GM18511 (cell line): ENCODE measurements around the gene RNF208.

Experiments
- ATAC-seq: cut with Tn5 transposase; IDR thresholded peaks from one replicate; pipeline ENCODE4 v1.9.1; 2021; ENCODE audit warnings: mild to moderate bottlenecking, moderate library complexity; ENCODE audit not compliant: unreplicated experiment

Gene RNF208

DNA sequence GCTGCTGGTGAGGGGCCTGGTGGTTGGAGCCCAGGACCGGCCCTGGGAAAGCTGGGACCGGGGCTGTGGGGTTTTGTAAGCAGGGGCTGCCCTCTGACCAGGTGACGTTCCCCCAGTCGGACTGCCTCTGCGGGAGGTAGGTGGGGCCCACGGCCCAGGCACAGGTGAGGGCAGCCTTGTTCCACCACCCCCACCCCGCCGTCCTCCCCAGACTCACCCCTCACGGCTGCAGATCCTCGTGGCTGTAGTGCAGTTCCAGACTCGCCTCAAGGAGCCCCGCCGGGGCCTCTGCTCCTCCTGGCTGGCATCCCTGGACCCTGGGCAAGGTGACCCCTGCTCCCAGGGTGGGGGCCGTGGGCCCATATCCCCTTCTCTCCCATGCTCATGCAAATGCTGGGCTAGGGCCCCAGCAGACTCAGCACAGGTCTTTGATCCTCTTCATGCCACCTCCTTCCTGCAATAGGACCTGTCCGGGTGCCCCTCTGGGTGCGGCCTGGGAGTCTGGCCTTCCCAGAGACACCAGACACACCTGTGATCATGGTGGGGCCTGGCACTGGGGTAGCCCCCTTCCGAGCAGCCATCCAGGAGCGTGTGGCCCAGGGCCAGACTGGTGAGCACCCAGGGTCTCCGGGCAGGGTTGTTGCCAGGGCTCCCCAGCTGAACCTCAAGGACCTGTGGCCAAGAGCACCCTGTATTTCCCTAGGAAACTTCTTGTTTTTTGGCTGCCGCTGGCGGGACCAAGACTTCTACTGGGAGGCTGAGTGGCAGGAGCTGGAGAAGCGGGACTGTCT lies 6.6 kb downstream of the RNF208 start:
- ATAC-seq = no peak

DNA sequence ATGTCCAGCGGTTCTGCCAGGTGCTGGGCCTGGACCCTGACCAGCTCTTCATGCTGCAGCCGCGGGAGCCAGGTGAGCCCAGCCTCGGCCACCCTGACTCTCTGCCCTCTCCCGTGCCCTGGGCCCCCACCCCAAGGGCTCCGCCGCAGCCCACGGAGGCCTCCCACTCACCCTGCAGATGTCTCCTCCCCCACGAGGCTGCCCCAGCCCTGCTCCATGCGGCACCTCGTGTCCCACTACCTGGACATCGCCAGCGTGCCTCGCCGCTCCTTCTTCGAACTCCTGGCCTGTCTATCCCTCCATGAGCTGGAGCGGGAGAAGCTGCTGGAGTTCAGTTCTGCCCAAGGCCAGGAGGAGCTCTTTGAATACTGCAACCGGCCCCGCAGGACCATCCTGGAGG lies 7.4 kb downstream of the RNF208 start:
- ATAC-seq = no peak

DNA sequence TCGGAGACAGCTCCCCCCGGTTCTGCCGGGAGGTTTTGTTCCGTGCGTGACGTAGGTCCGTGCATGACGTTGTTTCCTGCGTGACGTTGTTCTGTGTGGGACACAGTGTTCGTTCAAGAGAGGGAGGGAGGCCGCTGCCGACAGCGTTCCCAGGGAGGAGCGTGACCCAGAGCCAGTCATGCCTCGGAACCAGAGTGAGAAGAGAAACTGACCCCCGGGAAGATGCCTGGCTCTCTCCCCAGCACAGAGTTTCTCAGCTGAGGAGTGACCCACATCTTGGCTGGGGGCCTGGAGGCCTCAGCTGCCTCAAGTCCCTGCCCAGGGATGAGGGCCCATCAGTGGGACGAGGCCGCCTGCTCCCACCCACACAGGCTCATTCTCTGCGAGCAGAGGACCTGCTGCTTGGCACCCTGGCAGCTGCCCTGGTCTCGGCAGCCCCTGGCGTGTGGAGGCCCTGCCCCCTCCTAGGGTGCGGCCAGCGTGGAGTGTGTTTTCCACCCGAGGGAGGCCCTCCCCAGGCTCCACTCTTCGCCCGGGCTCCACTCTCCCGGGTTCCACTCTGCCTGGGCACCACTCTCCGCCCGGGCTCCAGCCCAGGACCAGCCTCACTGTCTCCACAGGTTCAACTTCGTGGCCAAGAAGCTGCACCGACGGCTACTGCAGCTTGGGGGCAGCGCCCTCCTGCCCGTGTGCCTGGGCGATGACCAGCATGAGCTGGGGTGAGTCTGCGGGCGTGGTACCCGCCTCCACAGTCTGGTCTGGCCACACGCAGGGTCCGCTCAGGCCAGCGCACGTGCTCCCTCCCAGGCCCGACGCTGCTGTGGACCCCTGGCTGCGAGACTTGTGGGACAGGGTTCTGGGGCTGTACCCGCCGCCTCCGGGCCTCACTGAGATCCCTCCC lies 8.6 kb downstream of the RNF208 start:
- ATAC-seq = no peak

DNA sequence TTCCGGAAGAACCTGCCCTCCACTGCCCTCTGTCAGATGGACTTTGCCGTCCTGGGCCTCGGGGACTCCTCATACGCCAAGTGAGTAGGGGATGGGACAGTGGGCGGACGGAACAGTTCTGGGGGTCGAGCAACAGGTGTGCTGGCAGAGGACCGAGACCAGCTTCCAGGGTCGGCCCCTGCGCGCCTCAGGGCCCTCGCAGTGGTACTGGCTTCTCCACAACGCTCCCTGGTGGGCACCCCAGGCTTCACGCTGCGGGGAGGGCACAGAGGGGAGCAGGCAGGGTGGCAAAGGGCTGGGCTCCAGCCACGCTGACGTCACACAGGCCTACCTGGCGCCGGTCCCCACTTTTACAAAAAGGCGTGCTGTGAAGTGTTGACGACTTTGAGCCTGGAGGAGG lies 9.5 kb downstream of the RNF208 start:
- no peak for ATAC-seq

DNA sequence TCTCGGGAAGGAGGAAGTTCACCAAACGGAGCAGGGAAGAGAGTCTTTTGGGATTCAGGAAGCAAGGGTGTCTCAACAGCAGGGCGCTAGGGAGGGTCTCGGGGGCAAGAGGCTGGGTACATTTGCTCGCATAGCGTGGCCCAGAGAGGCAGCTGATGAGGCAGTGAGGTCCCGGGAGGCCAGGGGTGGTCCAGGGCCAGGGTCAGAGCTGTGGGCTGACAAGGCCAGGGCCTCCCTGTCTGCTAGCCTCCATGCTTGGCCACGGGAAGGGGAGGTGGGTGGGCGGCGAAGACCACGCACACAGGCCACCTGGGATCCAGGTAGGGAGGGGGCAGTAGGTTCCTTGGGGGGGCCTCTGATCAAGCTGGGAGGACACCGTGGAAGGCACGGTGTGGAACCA lies 10.5 kb downstream of the RNF208 start:
- no peak for ATAC-seq

DNA sequence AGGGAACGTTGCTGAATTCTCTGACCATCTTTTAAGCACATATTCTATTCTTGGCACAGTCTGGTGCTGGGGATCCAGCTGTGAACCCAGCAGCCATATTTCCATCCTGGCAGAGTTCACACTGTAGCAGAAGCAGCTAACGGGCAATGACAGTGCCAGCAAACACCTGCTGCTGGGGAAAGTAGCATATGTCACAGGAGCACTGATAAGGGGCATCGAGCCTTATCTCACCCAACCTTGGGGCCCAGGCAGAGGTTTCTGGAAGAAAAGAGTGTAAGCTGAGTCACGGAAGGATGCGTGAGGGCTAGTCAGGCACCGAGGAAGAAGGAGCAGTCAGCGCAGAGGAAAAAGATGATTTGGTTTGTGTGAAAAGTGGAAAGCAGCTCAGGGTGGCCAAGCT lies 15.4 kb downstream of the RNF208 start:
- no peak for ATAC-seq

DNA sequence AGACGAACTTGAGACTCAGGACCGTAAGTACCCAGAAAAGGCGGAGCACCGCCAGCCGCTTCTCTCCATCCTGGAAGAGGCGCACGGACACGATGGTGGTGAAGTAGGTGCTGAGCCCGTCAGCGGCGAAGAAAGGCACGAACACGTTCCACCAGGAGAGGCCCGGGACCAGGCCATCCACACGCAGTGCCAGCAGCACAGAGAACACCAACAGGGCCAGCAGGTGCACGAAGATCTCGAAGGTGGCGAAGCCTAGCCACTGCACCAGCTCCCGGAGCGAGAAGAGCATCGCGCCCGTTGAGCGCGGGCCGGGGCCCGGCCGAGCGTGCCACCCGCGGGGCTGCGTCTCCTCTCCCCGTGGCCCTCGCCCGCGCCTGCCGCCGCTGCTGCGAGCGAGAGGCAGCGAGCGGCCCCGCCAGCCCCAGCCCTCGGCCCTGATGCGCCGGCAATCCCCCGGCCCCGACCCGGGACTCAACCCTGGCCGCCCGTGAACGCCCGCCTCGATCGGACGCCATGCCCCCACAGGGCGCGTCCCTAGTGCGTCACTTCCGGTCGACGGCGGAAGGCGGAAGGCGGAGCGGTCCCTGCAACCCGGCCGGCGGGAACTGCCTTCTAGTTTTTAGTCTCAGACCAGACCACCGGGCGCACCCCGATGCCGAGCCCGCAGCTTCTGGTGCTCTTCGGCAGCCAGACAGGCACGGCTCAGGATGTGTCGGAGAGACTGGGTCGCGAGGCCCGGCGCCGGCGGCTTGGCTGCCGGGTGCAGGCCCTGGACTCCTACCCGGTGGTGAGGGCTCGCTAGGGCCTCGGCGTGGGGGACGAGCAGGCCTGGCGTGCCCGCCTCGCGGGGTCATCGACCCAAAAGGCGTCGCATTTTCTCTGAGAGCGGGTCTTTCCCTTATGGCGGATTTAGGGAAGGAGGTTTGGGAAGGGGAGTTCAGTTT lies 16.6 kb downstream of the RNF208 start, which contains the start of the genes NDOR1 and TMEM203:
NDOR1 (plus strand) TSS at position 575 of the 944 bp plus-strand sequence; CDS start at position 653, 78 bp downstream.
TMEM203 (minus strand) TSS at position 523 of the 944 bp plus-strand sequence; CDS start at position 289, 234 bp downstream.
- peak; percentile 47 for ATAC-seq

DNA sequence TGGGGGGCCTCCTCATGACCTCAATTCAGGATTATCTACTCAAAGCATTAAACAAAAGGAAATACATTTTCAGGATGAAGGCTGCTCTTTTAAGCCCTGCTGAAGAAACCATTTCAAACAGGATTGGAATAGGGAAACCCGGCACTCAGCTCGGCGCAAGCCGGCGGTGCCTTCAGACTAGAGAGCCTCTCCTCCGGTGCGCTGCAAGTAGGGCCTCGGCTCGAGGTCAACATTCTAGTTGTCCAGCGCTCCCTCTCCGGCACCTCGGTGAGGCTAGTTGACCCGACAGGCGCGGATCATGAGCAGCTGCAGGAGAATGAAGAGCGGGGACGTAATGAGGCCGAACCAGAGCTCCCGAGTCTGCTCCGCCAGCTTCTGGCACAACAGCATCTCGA lies 17.3 kb downstream of the RNF208 start:
- no peak for ATAC-seq

DNA sequence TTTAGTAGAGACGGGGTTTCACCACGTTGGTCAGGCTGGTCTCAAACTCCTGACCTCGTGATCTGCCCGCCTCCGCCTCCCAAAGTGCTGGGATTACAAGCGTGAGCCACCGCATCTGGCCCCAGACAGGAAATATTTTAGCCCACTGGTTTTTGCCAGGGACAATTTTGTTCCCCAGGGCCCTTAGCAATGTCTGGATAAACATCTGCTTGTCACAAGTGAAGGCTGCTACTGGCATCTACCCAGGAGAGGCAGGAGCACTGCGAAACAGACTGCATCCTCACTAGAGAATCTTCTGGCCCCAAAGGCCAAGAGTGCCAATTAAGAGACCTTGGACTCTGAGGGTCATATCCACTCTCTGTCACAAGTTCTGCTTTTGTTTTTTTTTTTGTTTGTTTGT lies 19.1 kb downstream of the RNF208 start:
- no peak for ATAC-seq

DNA sequence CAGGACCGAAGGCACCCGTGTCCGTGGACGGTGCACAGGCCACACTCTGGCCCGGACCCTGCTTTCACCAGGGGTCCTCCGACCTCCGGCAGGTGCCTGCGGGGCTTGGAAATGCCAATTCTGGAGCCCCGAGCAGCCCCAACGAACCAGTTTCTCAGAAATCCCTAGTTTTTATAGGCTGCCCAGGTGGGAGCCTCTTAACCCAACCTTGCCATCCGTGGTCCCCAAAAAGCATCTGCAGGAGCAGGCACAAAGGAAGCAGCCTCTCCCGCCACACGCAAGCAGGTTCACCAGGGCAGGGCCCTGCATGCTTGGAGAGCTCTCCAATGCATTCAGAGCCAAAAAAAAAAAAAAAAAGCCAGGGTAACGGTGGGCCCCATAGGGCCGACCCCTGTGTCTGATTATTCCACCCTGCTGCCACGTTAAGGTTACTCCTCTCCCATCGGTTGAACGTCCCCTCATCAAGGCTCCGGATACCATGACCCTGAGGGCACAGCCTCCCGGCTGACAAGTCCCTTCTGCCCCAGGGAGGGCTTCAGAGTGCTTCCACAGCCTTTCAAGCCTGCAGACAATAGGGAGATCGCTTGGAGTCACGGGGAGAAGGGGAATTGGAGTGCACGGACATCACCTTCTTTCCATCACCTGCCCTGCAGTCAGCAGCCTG lies 20.7 kb downstream of the RNF208 start:
- ATAC-seq = no peak

DNA sequence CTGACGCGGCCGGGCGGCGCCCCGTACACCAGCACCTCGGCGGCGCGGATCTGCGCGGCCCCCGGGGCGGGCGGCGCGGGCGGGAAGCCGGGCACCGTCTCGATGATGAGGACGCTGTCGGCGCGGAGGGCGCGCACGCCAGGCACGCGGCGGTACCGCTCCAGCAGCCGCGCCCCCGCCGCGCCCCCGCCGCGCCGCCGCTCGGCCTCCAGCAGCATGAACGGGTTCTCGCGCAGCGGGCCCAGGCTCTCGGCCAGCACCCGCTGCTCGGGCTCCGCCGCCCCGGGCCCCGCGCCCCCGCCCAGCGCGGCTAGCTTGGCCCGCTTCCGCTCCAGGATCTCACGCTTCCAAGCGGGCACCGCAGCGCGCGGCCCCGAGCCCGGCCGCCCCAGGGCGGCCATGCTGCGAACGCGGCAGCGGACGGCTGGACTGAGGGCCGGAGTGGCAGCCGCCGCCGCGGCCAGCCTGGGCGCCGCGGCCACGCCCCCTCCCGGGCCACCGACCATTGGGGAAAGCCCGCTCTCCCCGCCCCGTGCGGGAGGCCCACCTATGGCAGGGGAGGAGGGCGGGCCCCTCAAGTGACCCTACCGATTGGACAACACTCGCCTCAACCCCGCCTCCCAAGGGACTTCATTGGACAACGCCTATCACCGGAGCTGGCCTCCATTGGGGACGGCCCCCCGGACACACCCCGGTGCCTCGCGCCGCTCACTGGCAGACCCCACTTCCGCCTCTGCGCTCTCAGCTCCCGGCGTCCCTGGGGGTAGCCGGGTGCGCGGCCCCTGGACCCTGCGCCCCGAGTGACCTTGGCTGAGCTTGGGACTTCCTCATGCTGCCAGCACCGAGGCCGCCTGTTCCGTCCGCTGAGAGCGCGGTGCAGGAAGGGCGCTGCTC lies 21.5 kb downstream of the RNF208 start, which contains the start of gene TPRN:
TPRN (minus strand) TSS at position 431 of the 894 bp plus-strand sequence; CDS start at position 401, 30 bp downstream.
- peak; percentile 89 for ATAC-seq

DNA sequence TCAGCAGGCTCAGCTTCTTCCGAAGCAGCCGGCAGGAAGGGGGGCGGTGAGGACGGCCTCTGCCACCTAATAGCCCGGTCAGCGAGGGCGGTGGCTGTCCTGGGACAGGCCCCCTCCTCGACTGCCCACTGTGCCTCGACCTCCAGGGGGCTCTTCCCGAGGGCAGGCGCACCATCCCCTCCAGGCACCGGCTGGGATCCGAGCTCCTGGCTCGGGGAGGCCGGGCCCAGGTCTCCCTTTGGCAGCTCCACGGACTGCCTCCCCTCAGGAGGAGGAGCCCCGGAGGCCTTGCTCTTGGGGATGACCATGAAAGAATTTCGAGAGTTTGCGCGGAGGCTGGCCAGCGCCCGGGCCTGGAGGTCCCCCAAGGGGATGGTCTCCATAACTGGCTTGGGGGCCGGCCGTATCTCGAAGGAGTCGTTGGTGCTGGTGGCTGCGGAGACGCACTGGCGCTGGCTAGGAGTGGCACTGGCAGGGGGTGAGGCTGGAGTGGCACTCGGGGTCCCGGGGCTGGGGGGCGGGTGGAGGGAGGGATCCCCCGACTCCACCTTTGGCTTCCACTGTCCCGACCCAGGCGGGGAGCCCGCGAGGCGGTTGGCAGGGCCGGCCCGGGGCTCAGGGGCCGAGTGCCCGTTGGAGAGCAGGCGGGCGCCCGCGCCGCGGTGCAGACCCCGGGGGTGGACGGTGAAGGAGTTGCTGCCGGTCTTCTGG lies 22.5 kb downstream of the RNF208 start:
- no peak for ATAC-seq

DNA sequence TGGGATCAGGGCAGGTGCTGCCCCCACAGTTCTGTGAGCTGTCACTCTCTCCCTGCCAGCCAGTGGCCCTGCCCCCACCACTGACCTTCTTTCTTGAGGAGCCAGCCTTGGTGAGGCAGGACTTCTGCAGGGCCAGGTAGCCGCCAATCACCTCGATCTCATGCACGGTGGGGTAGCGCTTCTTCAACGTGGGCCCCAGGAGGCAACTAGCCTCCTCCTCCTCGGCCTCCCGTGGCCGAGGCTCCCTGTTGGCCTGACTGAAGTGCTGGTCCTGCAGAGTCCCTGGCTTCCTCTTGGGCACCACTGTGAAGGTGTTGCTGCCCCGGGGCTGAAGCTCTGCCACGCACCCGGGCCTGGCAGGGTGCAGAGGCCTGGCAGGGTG lies 23.1 kb downstream of the RNF208 start:
- no peak for ATAC-seq

DNA sequence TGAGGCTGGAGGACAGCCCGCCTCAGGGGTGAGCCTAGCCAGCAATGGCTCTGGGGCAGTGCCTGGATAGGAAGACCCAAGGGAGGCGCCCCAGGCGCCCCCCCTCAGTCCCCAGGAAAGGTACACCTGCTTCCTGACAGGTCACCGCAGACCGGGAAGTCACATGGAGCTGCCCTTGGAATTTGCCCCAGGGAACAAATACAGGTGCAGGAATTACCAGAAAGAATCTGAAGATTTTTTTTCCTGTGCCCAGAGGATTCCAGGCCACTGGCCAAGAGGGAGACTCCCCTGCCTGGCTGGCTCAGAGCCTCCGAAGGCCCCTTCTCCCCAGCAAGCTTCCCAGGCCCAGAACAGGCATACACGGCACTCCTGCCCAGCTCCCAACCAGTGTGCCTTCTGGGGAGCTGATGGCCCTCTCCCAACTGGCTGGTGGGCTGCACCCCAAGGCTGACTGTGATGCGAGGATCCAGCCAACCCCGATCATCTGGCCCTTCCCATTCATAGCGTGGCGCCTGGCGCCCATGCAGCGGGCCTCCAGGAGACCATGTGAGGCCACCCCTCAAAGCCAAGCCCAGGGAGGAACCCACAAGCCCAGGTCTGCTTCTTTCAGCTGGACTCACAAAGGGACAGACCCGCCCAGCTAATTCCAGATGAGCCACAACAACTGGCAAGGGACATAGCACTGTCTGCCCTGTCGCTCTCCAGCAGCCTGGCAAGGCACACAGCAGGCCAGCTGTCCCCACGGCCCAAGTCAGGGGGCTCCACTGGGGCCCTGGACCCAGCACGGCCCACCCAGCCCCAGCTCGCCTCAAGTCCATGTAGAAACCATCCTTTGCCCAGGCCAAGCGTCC lies 23.8 kb downstream of the RNF208 start:
- ATAC-seq = no peak

DNA sequence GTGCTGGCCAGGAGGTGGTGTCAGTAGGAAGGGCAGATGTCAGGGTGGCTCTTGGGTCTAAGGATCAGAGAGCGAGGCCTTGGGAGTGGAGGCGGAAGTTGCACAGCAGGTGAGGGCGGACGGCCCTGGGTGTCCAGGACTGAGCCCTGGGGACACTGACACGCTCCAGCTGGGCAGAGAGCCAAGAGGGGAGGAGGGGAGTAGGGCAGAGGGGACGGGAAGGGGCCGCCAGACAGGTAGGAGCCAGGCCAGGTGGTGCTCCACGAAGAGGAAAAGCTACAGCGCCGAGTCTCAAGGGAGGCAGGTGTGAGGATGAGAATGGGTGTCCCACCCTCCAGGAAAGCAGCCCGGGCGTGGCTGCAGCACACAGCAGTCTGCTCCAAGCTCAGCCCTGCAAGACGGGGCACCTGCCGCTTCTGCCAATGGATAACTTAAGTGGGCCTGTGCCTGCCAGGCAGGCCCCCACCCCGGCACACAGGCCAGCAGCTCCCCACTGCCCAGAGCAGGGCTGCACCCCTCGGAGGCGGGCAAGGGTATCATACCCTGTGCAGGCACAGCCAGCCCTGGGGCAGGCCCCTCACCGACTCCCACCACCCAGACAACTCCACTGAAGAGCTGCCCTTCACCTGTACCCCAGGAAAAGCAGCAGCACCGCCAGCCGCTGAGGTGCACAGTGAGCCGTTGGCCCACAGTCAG lies 26.4 kb downstream of the RNF208 start:
- ATAC-seq = no peak

DNA sequence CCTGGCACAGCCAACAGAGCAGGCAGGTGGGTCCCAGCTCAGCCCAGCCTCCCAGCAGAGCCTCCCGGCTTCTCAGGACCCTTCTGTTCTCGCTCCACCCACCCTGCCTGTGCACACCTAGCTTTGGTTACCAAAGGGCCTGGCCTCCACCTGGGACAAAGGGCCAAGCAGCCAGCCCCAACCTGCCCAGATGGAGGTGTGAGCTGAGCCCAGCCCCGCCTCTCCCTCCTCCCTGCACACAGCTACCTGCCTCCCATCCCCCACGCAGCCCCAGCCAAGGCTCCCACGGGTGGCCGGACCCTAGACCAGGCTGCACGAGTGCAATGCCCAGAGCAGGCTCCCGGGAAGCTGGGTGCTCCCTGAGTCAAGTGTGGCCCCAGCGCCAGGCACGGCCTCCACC lies 27.1 kb downstream of the RNF208 start:
- no peak for ATAC-seq

DNA sequence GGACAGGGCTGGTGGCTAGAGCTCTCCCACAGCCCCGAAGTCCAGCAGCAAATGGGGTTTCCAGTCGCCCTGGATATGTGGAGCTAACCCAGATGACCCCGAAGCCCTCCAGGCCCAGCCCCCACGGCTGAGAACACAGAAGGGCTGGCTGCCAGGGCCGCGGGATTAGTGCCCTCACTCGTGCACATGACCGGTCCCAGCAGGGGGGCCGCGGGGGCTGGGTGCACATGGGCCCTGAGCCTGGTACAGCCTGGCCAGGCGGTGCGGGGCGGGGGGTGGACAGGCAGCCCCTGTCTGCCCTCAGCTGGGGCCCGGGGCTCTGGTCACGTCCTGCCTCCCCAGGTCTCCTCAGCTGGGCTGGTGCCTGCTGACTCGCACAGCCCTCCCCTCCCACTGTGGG lies 27.7 kb downstream of the RNF208 start:
- no peak for ATAC-seq
